ENCODE data around the gene MTX1.
A peak's percentile ranks its signal among the peaks of the same experiment; 100 is the strongest.
"Not testable (repeated sequence)": the region's sequence is repeated elsewhere in the genome, so short reads cannot be mapped to it uniquely, and the experiment has no call there.

The MTX1 gene

GRCh38 chr1:155235375-155235774 is 26.9 kb downstream of the MTX1 start:
- H2AFZ ChIP-seq (ENCODE audit: low read length); H3K4me2 ChIP-seq (ENCODE audit: low read depth, low read length, poor library complexity, severe bottlenecking): not testable (repeated sequence)

DNA sequence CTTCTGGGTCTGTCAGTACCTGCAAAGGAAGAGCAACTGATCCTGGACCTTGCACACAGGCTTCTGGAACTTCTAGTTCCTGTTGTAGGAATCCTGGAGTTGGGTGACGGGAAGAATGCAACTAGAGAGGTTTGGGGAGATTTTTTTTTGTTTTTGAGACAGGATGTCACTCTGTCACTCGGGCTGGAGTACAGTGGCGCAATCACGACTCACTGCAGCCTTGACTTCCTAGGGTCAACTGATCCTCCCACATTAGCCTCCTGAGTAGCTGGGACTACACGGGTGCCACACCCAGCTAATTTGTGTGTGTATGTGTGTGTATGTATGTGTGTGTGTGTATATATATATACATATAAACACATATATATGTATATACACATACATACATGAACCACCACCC is 28.0 kb downstream of the MTX1 start:
- no peaks in the 10 kb centered on the region for H3K9me3 ChIP-seq (ENCODE audit: insufficient read depth, low read depth, low read length)
- no peaks in the 10 kb centered on the region for H3F3A ChIP-seq (ENCODE audit: low read depth)
- H4K20me1 ChIP-seq (ENCODE audit: insufficient read depth, low read length, poor library complexity, severe bottlenecking), result no peaks in the 10 kb centered on the region
- no peak overlapping the region for H3K9ac ChIP-seq (ENCODE audit: low read depth, low read length, poor library complexity, severe bottlenecking)
- H3K9me2 ChIP-seq (replicated peaks; ENCODE audit: low read depth, low read length), result no peaks in the 10 kb centered on the region
- no peak overlapping the region for H2AFZ ChIP-seq (ENCODE audit: low read length)
- no peaks in the 10 kb centered on the region for H3K36me3 ChIP-seq (ENCODE audit: insufficient read depth, low read length)
- H3K4me3 ChIP-seq (ENCODE audit: low read length, poor library complexity, severe bottlenecking), result no peak overlapping the region
- H3K79me2 ChIP-seq (ENCODE audit: insufficient read depth, low read length), result no peaks in the 10 kb centered on the region
- H3K4me2 ChIP-seq (ENCODE audit: low read depth, low read length, poor library complexity, severe bottlenecking), result no peak overlapping the region
- H3K27me3 ChIP-seq (ENCODE audit: insufficient read depth, low read length, poor library complexity, severe bottlenecking), result no peaks in the 10 kb centered on the region
- TF ChIP-seq, protein P1, sequence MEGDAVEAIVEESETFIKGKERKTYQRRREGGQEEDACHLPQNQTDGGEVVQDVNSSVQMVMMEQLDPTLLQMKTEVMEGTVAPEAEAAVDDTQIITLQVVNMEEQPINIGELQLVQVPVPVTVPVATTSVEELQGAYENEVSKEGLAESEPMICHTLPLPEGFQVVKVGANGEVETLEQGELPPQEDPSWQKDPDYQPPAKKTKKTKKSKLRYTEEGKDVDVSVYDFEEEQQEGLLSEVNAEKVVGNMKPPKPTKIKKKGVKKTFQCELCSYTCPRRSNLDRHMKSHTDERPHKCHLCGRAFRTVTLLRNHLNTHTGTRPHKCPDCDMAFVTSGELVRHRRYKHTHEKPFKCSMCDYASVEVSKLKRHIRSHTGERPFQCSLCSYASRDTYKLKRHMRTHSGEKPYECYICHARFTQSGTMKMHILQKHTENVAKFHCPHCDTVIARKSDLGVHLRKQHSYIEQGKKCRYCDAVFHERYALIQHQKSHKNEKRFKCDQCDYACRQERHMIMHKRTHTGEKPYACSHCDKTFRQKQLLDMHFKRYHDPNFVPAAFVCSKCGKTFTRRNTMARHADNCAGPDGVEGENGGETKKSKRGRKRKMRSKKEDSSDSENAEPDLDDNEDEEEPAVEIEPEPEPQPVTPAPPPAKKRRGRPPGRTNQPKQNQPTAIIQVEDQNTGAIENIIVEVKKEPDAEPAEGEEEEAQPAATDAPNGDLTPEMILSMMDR (conservative IDR thresholded peaks at IDR 0.05; ENCODE audit: low read length), result no peak
- TF ChIP-seq EZH2phosphoT487 (IDR thresholded peaks at IDR 0.05; ENCODE audit: borderline replicate concordance), result no peak
- peaks cover 6% of the 10 kb centered on the region for H3K4me1 ChIP-seq (ENCODE audit: insufficient read depth, low read length, poor library complexity, severe bottlenecking)

More at GRCh38 chr1:155235375-155235774, 26.9 kb downstream of the MTX1 start:
- H3K9me3 ChIP-seq (ENCODE audit: insufficient read depth, low read depth, low read length); H3K4me3 ChIP-seq (ENCODE audit: low read length, poor library complexity, severe bottlenecking); H4K20me1 ChIP-seq (ENCODE audit: insufficient read depth, low read length, poor library complexity, severe bottlenecking); H3K27me3 ChIP-seq (ENCODE audit: insufficient read depth, low read length, poor library complexity, severe bottlenecking); H3K9ac ChIP-seq (ENCODE audit: low read depth, low read length, poor library complexity, severe bottlenecking); H3K9me2 ChIP-seq (replicated peaks; ENCODE audit: low read depth, low read length); H3F3A ChIP-seq (ENCODE audit: low read depth); H3K36me3 ChIP-seq (ENCODE audit: insufficient read depth, low read length); H3K4me1 ChIP-seq (ENCODE audit: insufficient read depth, low read length, poor library complexity, severe bottlenecking); H3K79me2 ChIP-seq (ENCODE audit: insufficient read depth, low read length): not testable (repeated sequence)

DNA sequence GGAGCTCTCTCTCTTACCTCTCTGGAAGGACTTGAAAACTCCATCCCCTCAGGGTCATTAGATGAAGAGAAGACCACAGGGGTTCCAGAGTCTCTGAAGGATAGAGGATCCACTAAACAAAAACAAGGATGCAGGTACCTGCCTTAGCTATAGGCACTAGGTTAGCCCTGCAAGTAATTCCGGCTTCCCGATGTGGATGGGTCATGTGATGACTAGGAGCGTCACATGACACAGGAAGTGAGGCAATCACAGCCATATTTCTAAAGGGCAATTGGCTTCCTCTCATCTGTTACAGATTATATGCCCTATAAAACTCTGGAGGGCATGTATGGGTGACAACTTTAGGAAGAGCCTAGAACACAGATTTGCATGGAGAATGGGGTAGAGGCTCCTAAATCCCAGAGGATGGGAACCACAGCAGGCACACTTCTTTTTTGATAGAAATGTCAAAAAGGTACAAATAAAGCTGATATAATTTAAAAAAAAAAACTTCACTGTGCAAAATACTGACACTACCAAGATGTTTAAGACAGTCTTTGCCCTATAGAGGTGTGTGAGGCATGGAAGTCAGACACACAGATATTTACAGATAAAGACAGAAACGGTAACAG is 32.7 kb downstream of the MTX1 start:
- peak overlapping the region; percentile 76 for H3K4me3 ChIP-seq (ENCODE audit: low read length, poor library complexity, severe bottlenecking)
- peaks cover 29% of the 10 kb centered on the region for H3K4me1 ChIP-seq (ENCODE audit: insufficient read depth, low read length, poor library complexity, severe bottlenecking)
- no peak overlapping the region for H2AFZ ChIP-seq (ENCODE audit: low read length)
- no peaks in the 10 kb centered on the region for H3K9me2 ChIP-seq (replicated peaks; ENCODE audit: low read depth, low read length)
- no peaks in the 10 kb centered on the region for H3K36me3 ChIP-seq (ENCODE audit: insufficient read depth, low read length)
- no peaks in the 10 kb centered on the region for H3K27me3 ChIP-seq (ENCODE audit: insufficient read depth, low read length, poor library complexity, severe bottlenecking)
- no peaks in the 10 kb centered on the region for H3K9me3 ChIP-seq (ENCODE audit: insufficient read depth, low read depth, low read length)
- TF ChIP-seq, protein P1 (conservative IDR thresholded peaks at IDR 0.05; ENCODE audit: low read length), result no peak
- TF ChIP-seq EZH2phosphoT487 (IDR thresholded peaks at IDR 0.05; ENCODE audit: borderline replicate concordance), result no peak
- peak overlapping the region; percentile 56 for H3K9ac ChIP-seq (ENCODE audit: low read depth, low read length, poor library complexity, severe bottlenecking)
- H3K79me2 ChIP-seq (ENCODE audit: insufficient read depth, low read length), result peaks cover 24% of the 10 kb centered on the region
- H3K4me2 ChIP-seq (ENCODE audit: low read depth, low read length, poor library complexity, severe bottlenecking), result peak overlapping the region; percentile 90
- H4K20me1 ChIP-seq (ENCODE audit: insufficient read depth, low read length, poor library complexity, severe bottlenecking), result no peaks in the 10 kb centered on the region
- 0 out of 2 replicates have a peak, but pooled peaks cover 4% of the 10 kb centered on the region for H3F3A ChIP-seq (ENCODE audit: low read depth)

DNA sequence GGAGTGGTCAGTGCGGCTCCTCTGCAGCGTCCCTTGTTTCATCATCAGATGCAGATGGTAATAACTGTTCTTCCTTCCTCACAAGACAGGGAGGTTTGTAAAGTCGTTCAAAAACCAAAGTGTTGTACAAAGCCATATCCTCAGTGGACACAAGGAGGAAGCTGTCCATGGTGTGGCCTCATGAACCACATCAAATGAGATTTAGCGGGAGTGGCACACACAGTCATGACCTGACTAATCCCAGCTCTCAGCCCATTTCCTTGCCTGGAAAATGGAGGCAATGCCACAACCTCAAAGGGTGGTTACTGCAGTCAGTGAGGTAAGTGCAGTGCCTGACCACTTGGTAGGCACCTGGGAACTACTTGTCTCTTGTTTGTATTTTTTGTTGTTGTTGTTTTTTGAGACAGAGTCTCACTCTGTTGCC is 33.4 kb downstream of the MTX1 start:
- Histone ChIP-seq H3K79me2 (ENCODE audit: insufficient read depth, low read length) (peaks cover 24% of the 10 kb centered on the region), H3K9me3 (ENCODE audit: insufficient read depth, low read depth, low read length) (no peaks in the 10 kb centered on the region), H3K27me3 (ENCODE audit: insufficient read depth, low read length, poor library complexity, severe bottlenecking) (no peaks in the 10 kb centered on the region), H3K4me3 (ENCODE audit: low read length, poor library complexity, severe bottlenecking) (peak overlapping the region; percentile 76), H2AFZ (ENCODE audit: low read length) (no peak overlapping the region), H3K9ac (ENCODE audit: low read depth, low read length, poor library complexity, severe bottlenecking) (peak overlapping the region; percentile 29), H3K9me2 (replicated peaks; ENCODE audit: low read depth, low read length) (no peaks in the 10 kb centered on the region), H4K20me1 (ENCODE audit: insufficient read depth, low read length, poor library complexity, severe bottlenecking) (no peaks in the 10 kb centered on the region), H3K4me2 (ENCODE audit: low read depth, low read length, poor library complexity, severe bottlenecking) (peak overlapping the region; percentile 90), H3F3A (ENCODE audit: low read depth) (0 out of 2 replicates have a peak, but pooled peaks cover 4% of the 10 kb centered on the region), H3K36me3 (ENCODE audit: insufficient read depth, low read length) (no peaks in the 10 kb centered on the region), H3K4me1 (ENCODE audit: insufficient read depth, low read length, poor library complexity, severe bottlenecking) (peaks cover 29% of the 10 kb centered on the region)
- TF ChIP-seq EZH2phosphoT487 (IDR thresholded peaks at IDR 0.05; ENCODE audit: borderline replicate concordance), result no peak
- TF ChIP-seq, protein P1 (conservative IDR thresholded peaks at IDR 0.05; ENCODE audit: low read length), result no peak
